H1 (cell line): ENCODE measurements around the gene TROAP.

ENCODE experiments used
- BACH1 ChIP-seq: IDR thresholded peaks from 2 replicates; pipeline ENCODE4 v1.6.1; 2012; ENCODE audit warnings: low read length, improper control_type of control experiment
- CREB1 ChIP-seq: IDR thresholded peaks from 2 replicates; pipeline ENCODE4 v1.6.1; 2012; ENCODE audit warnings: inconsistent platforms
- KDM1A ChIP-seq: fragments of 200-600, 300-600 bp; sonication (generic); IDR thresholded peaks from 2 replicates; pipeline ENCODE4 v1.7.1; 2016; ENCODE audit warnings: mild to moderate bottlenecking, low read length, borderline replicate concordance
- POLR2A ChIP-seq, 2 experiments: IDR thresholded peaks; 1 replicate in 1 of 2; 2 replicates in 1 of 2; pipeline ENCODE4 v1.6.1; 2011; ENCODE audit warnings: low read depth in 2 of 2, low read length in 2 of 2, mild to moderate bottlenecking in 2 of 2; ENCODE audit errors: control extremely low read depth in 1 of 2
- RAD21 ChIP-seq, 2 experiments: IDR thresholded peaks in 1 of 2; conservative IDR thresholded peaks in 1 of 2; 2 replicates each; pipeline ENCODE4 v1.6.1; 2011; ENCODE audit warnings: low read depth in 2 of 2, low read length in 2 of 2, improper control_type of control experiment in 1 of 2, inconsistent platforms in 1 of 2, mild to moderate bottlenecking in 1 of 2, moderate library complexity in 1 of 2
- SUZ12 ChIP-seq: fragments of 200-600 bp; sonication (generic); IDR thresholded peaks from 2 replicates; pipeline ENCODE4 v1.6.1; 2012; ENCODE audit warnings: mild to moderate bottlenecking, inconsistent platforms, low read length, moderate library complexity, mixed read lengths
- YY1 ChIP-seq: IDR thresholded peaks from 2 replicates; pipeline ENCODE4 v1.6.1; 2011; ENCODE audit warnings: low read depth, mild to moderate bottlenecking, low read length
- ZNF274 ChIP-seq: IDR thresholded peaks from 2 replicates; pipeline ENCODE4 v1.7.0; 2012; ENCODE audit warnings: low read length, borderline replicate concordance; ENCODE audit errors: extremely low read depth
- TF ChIP-seq, protein P1 (sequence below), 3 experiments: IDR thresholded peaks; 1 replicate in 2 of 3; 2 replicates in 1 of 3; pipeline versions ENCODE4 v1.5.1 to v1.6.1; 2011; ENCODE audit warnings: low read length in 3 of 3, mild to moderate bottlenecking in 3 of 3, inconsistent platforms in 2 of 3, low read depth in 1 of 3, moderate library complexity in 1 of 3; ENCODE audit not compliant: insufficient read depth in 1 of 3; ENCODE audit errors: control extremely low read depth in 1 of 3

DNA sequence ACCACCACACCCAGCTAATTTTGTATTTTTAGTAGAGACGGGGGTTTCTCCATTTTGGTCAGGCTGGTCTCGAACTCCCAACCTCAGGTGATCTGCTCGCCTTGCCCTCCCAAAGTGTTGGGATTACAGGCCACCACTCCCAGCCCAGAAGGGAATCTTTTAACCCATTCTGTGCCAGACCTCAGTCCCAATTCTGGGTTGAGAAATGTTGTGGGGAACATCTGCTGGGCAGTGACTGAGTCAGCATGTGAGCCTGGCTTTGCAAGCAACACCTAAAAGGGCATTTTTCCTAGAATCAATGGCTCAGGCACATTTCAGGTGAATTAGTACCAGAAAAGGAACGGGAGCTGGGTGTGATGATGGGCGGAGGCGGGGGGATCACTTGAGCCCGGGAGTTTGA, 36.6 kb downstream of the TROAP start:
- TF ChIP-seq, protein P1, sequence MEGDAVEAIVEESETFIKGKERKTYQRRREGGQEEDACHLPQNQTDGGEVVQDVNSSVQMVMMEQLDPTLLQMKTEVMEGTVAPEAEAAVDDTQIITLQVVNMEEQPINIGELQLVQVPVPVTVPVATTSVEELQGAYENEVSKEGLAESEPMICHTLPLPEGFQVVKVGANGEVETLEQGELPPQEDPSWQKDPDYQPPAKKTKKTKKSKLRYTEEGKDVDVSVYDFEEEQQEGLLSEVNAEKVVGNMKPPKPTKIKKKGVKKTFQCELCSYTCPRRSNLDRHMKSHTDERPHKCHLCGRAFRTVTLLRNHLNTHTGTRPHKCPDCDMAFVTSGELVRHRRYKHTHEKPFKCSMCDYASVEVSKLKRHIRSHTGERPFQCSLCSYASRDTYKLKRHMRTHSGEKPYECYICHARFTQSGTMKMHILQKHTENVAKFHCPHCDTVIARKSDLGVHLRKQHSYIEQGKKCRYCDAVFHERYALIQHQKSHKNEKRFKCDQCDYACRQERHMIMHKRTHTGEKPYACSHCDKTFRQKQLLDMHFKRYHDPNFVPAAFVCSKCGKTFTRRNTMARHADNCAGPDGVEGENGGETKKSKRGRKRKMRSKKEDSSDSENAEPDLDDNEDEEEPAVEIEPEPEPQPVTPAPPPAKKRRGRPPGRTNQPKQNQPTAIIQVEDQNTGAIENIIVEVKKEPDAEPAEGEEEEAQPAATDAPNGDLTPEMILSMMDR (IDR thresholded peaks at IDR 0.05; ENCODE audit: control extremely low read depth in 1 of 3, insufficient read depth in 1 of 3, low read depth in 1 of 3, low read length in 3 of 3): no peak
- no peak for TF ChIP-seq SUZ12
- TF ChIP-seq YY1: no peak
- no peak for TF ChIP-seq POLR2A (IDR thresholded peaks at IDR 0.05; ENCODE audit: control extremely low read depth in 1 of 2, low read depth in 2 of 2, low read length in 2 of 2)
- no peak for TF ChIP-seq RAD21 (IDR thresholded peaks at IDR 0.05 in 1 of 2, conservative IDR thresholded peaks at IDR 0.05 in 1 of 2; ENCODE audit: low read depth in 2 of 2, low read length in 2 of 2)
- TF ChIP-seq ZNF274: no peak
- no peak for TF ChIP-seq KDM1A
- no peak for TF ChIP-seq BACH1
- TF ChIP-seq CREB1: no peak
